ENCODE data around the gene ADAMTS2. TPM values are rescaled to one million over a fixed set of nuclear protein-coding genes. Genes with fewer than 3 reads are reported as not detected.

The ADAMTS2 gene
- total RNA-seq, 3 donors from 2014 or later (not counting 1 experiment from before 2014, with no cell fraction given) = 0.28 TPM; not detected in 2

DNA sequence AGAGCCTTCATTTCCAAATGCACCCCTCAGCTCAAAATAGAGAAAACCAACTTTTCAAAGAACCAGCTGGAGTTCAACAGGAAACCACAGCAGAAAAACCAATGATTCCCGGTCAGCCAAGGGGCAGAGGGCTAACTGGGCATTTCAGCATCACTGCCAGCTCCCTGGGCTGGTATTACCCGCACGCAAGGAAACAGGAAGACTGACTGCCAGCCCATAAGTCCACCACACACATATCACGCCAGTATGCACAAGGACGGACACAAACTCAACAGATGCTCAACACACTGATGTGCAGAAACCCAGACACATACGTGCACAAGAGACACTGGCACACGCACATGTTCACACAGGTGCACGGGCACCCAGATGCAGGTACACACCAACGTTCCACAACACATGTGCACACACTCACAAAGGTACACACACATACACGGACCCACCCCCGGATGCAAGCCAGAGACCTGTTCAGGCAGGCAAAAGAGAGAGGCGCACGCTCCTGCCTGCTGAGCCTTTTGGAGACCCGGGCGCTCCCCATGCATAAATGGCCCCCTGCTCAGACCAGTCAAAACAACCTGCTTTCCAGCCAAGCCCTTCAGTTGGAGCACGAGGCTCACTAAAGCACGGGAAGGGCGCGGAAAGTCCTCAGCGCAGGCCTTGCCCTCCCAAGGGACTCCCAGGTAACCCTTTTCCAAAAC lies 2.1 kb downstream of the ADAMTS2 start:
- peak overlapping the region; percentile 58 for H3K4me3 Mint-ChIP-seq
- H3K27ac ChIP-seq (ENCODE audit: low read length) = no peak overlapping the region
- peaks cover 44 to 53% of the 10 kb centered on the region in 2 donors for H3K27me3 Mint-ChIP-seq (ENCODE audit: low read depth in 2 of 2)
- no peaks in the 10 kb centered on the region for H3K9me3 ChIP-seq (ENCODE audit: control insufficient read depth, insufficient read depth, low read length)
- WGBS (ENCODE audit: insufficient coverage) = 22% methylated on average over 20 of the region's 20 CpGs
- no peak overlapping the region for H3K4me3 ChIP-seq (ENCODE audit: low read length)
- H3K27me3 ChIP-seq (ENCODE audit: control insufficient read depth, insufficient read depth, low read length) = peaks cover 11% of the 10 kb centered on the region
- DNase-seq = no peak
- TF ChIP-seq, protein P1, sequence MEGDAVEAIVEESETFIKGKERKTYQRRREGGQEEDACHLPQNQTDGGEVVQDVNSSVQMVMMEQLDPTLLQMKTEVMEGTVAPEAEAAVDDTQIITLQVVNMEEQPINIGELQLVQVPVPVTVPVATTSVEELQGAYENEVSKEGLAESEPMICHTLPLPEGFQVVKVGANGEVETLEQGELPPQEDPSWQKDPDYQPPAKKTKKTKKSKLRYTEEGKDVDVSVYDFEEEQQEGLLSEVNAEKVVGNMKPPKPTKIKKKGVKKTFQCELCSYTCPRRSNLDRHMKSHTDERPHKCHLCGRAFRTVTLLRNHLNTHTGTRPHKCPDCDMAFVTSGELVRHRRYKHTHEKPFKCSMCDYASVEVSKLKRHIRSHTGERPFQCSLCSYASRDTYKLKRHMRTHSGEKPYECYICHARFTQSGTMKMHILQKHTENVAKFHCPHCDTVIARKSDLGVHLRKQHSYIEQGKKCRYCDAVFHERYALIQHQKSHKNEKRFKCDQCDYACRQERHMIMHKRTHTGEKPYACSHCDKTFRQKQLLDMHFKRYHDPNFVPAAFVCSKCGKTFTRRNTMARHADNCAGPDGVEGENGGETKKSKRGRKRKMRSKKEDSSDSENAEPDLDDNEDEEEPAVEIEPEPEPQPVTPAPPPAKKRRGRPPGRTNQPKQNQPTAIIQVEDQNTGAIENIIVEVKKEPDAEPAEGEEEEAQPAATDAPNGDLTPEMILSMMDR (IDR thresholded peaks at IDR 0.05) = no peak
- H3K4me1 ChIP-seq (ENCODE audit: control insufficient read depth, insufficient read depth, low read length) = peaks cover 4% of the 10 kb centered on the region
- H3K36me3 ChIP-seq (ENCODE audit: control insufficient read depth, insufficient read depth, low read length) = no peaks in the 10 kb centered on the region
- no peak overlapping the region for H3K27ac Mint-ChIP-seq
- H3K4me1 Mint-ChIP-seq = peaks cover 0 to 5% of the 10 kb centered on the region in 2 donors
- ATAC-seq = no peak
- H3K9me3 Mint-ChIP-seq = no peaks in the 10 kb centered on the region
- intact Hi-C loops (cut with micrococcal nuclease) = no loop called here
- no peaks in the 10 kb centered on the region for H3K36me3 Mint-ChIP-seq

DNA sequence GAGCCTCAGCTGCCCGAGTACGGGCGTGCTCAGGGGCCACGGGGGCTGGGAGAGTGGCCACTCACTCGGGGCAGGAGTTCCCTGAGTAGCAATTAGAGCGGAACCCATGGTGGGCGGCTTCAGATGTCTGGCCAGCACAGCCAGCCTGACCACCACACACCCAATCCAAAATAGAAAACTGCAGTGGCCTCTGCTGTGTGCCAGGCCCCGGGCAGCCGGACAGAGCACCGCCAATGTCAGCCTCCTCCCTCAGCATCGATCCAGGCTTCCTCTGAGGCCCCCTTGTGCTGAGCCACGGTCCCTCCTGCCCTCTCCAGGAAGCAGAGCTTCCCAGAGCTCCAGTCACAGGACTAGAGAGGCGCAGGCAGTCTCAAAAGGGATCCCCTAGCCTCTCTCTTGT lies 2.7 kb downstream of the ADAMTS2 start:
- no peaks in the 10 kb centered on the region for H3K36me3 Mint-ChIP-seq

DNA sequence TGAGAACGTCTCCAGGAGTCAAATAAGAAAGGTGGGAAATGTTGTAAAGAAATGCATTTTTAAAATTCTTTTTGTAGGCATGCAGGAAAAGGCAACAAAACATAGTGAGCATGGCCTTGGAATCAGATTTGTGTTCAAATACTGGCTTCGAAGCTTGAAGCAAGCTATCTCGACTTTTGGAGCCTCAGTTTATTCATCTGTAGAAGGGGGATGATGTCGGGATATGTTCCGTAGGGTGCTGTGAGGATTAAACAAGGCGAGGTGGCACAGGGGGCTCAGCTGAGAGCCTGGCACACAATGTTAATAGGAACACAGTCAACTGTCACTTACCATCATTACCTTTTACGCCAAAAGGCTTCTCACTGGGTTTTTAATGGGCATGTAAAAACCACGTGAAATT lies 4.8 kb downstream of the ADAMTS2 start:
- H3K27me3 ChIP-seq (ENCODE audit: control insufficient read depth, insufficient read depth, low read length) = peaks cover 7% of the 10 kb centered on the region
- no peaks in the 10 kb centered on the region for H3K9me3 Mint-ChIP-seq
- peaks cover 4% of the 10 kb centered on the region for H3K4me1 ChIP-seq (ENCODE audit: control insufficient read depth, insufficient read depth, low read length)
- H3K4me3 Mint-ChIP-seq = no peak overlapping the region
- no peaks in the 10 kb centered on the region for H3K4me1 Mint-ChIP-seq
- no peak overlapping the region for H3K27ac Mint-ChIP-seq
- ATAC-seq (no peak), DNase-seq (no peak)
- peaks cover 19 to 28% of the 10 kb centered on the region in 2 donors for H3K27me3 Mint-ChIP-seq (ENCODE audit: low read depth in 2 of 2)
- no peaks in the 10 kb centered on the region for H3K9me3 ChIP-seq (ENCODE audit: control insufficient read depth, insufficient read depth, low read length)
- intact Hi-C loops (cut with micrococcal nuclease) = no loop called here
- whole genome bisulfite sequencing (ENCODE audit: insufficient coverage) = 80% methylated on average over 8 of the region's 8 CpGs
- no peaks in the 10 kb centered on the region for H3K36me3 ChIP-seq (ENCODE audit: control insufficient read depth, insufficient read depth, low read length)
- no peak overlapping the region for H3K27ac ChIP-seq (ENCODE audit: low read length)
- TF ChIP-seq, protein P1 (IDR thresholded peaks at IDR 0.05) = no peak
- no peak overlapping the region for H3K4me3 ChIP-seq (ENCODE audit: low read length)
- no peaks in the 10 kb centered on the region for H3K36me3 Mint-ChIP-seq

More for the DNA sequence above, 2.7 kb downstream of the ADAMTS2 start:
- H3K4me1 Mint-ChIP-seq = peaks cover 0 to 5% of the 10 kb centered on the region in 2 donors
- intact Hi-C loops (cut with micrococcal nuclease) = no loop called here
- DNase-seq (no peak), ATAC-seq (no peak)
- Histone ChIP-seq H3K4me1 (ENCODE audit: control insufficient read depth, insufficient read depth, low read length) (peaks cover 4% of the 10 kb centered on the region), H3K27ac (ENCODE audit: low read length) (no peak overlapping the region), H3K4me3 (ENCODE audit: low read length) (no peak overlapping the region), H3K36me3 (ENCODE audit: control insufficient read depth, insufficient read depth, low read length) (no peaks in the 10 kb centered on the region), H3K9me3 (ENCODE audit: control insufficient read depth, insufficient read depth, low read length) (no peaks in the 10 kb centered on the region), H3K27me3 (ENCODE audit: control insufficient read depth, insufficient read depth, low read length) (peaks cover 11% of the 10 kb centered on the region)
- H3K27me3 Mint-ChIP-seq (ENCODE audit: low read depth in 2 of 2) = peaks cover 38 to 47% of the 10 kb centered on the region in 2 donors
- H3K9me3 Mint-ChIP-seq = no peaks in the 10 kb centered on the region
- WGBS (ENCODE audit: insufficient coverage) = 44% methylated on average over 13 of the region's 13 CpGs
- H3K4me3 Mint-ChIP-seq = no peak overlapping the region
- TF ChIP-seq, protein P1 (IDR thresholded peaks at IDR 0.05) = no peak
- no peak overlapping the region for H3K27ac Mint-ChIP-seq

DNA sequence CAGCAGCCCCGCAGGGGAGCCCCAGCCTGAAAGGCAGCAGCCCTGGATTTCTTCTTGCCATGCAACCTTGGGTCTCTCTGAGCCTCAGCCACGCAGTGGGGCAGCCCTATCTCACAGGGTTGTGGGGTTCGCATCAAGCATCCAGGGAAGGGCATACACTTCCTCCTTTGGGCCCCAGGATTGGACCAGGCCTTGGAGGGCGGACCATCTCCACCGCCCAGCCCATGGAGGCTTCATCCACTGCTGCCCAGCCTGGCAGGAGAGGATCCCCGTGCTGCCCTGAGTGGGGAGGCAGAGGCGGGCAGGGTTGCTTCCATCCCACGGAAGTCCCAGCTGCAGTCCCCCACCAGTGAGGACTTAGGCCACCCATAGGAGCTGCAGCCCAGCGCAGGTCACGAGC lies 5.3 kb downstream of the ADAMTS2 start:
- peaks cover 7% of the 10 kb centered on the region for H3K27me3 ChIP-seq (ENCODE audit: control insufficient read depth, insufficient read depth, low read length)
- no peak for ATAC-seq

More for the DNA sequence above, 5.3 kb downstream of the ADAMTS2 start:
- intact Hi-C loops (cut with micrococcal nuclease) = no loop called here
- Histone ChIP-seq H3K27ac (ENCODE audit: low read length) (no peak overlapping the region), H3K4me1 (ENCODE audit: control insufficient read depth, insufficient read depth, low read length) (peaks cover 4% of the 10 kb centered on the region), H3K4me3 (ENCODE audit: low read length) (no peak overlapping the region), H3K9me3 (ENCODE audit: control insufficient read depth, insufficient read depth, low read length) (no peaks in the 10 kb centered on the region), H3K36me3 (ENCODE audit: control insufficient read depth, insufficient read depth, low read length) (no peaks in the 10 kb centered on the region)
- TF ChIP-seq, protein P1 (IDR thresholded peaks at IDR 0.05) = no peak
- DNase-seq = no peak
- WGBS (ENCODE audit: insufficient coverage) = 82% methylated on average over 10 of the region's 10 CpGs
- Mint-ChIP-seq H3K27me3 (ENCODE audit: low read depth in 2 of 2) (peaks cover 19 to 28% of the 10 kb centered on the region in 2 donors), H3K27ac (no peak overlapping the region), H3K4me3 (no peak overlapping the region), H3K9me3 (no peaks in the 10 kb centered on the region), H3K4me1 (no peaks in the 10 kb centered on the region), H3K36me3 (no peaks in the 10 kb centered on the region)

Data from natural killer cell (primary cell).